CD14-positive monocyte (primary cell): Measurements from ENCODE around the gene SLC25A17. TPM values are rescaled to one million over a fixed set of nuclear protein-coding genes. Genes with fewer than 3 reads are reported as not detected.
"Not testable (repeated sequence)": the region's sequence is repeated elsewhere in the genome, so short reads cannot be mapped to it uniquely, and the experiment has no call there.

ENCODE experiments used
- DNase-seq, 3 donors: peaks; one replicate each; pipeline ENCODE4 v3.0.0-alpha.2; 2011 to 2022
- H2AFZ ChIP-seq: 2 replicates; pipeline ENCODE4 v1.6.0; 2012; ENCODE audit warnings: mild to moderate bottlenecking, low read depth, low read length, inconsistent platforms; ENCODE audit not compliant: insufficient read depth, poor library complexity, severe bottlenecking
- H3K27ac ChIP-seq, 2 donors: 1 replicate in 1 of 2; 2 replicates in 1 of 2; pipeline ENCODE4 v1.5.1; 2012 to 2013; ENCODE audit warnings: low read length in 2 of 2, control low read depth in 1 of 2, inconsistent platforms in 1 of 2, low read depth in 1 of 2, mild to moderate bottlenecking in 1 of 2
- H3K27me3 ChIP-seq, 2 donors: one replicate each; pipeline versions ENCODE4 v1.6.0 to v1.6.1; 2011 to 2013; ENCODE audit warnings: low read length in 2 of 2; ENCODE audit not compliant: control insufficient read depth in 2 of 2, insufficient read depth in 2 of 2
- H3K36me3 ChIP-seq, 2 donors: replicated peaks in 1 of 2; 1 replicate in 1 of 2; 2 replicates in 1 of 2; pipeline versions ENCODE4 v1.5.1 to v1.6.1; 2012 to 2013; ENCODE audit warnings: low read length in 2 of 2, control low read depth in 1 of 2, inconsistent platforms in 1 of 2, mild to moderate bottlenecking in 1 of 2; ENCODE audit not compliant: insufficient read depth in 2 of 2, control insufficient read depth in 1 of 2
- H3K4me1 ChIP-seq, 2 donors: 1 replicate in 1 of 2; 2 replicates in 1 of 2; pipeline versions ENCODE4 v1.5.1 to v1.6.1; 2012 to 2013; ENCODE audit warnings: low read length in 2 of 2, control low read depth in 1 of 2, inconsistent platforms in 1 of 2, mild to moderate bottlenecking in 1 of 2, moderate library complexity in 1 of 2; ENCODE audit not compliant: insufficient read depth in 2 of 2, control insufficient read depth in 1 of 2
- H3K4me2 ChIP-seq: replicated peaks from 2 replicates; pipeline ENCODE3; 2012; ENCODE audit warnings: low read length, moderate library complexity, mild to moderate bottlenecking; ENCODE audit not compliant: poor library complexity, severe bottlenecking; ENCODE audit errors: extremely low read depth
- H3K4me3 ChIP-seq, 3 experiments: fragments of 200-600 bp in 1 of 3; sonication (generic) in 1 of 3; replicated peaks in 1 of 3; 1 replicate in 2 of 3; 2 replicates in 1 of 3; pipeline ENCODE4 v1.5.1; 2011 to 2013; ENCODE audit warnings: low read length in 3 of 3, mild to moderate bottlenecking in 3 of 3, control low read depth in 2 of 3, low read depth in 2 of 3, inconsistent platforms in 1 of 3, moderate library complexity in 1 of 3
- H3K79me2 ChIP-seq: 2 replicates; pipeline ENCODE4 v1.6.0; 2012; ENCODE audit warnings: mild to moderate bottlenecking, control low read depth, inconsistent platforms, low read length, moderate library complexity; ENCODE audit not compliant: insufficient read depth
- H3K9ac ChIP-seq: 2 replicates; pipeline ENCODE4 v1.6.0; 2017; ENCODE audit warnings: low read length, mild to moderate bottlenecking; ENCODE audit not compliant: insufficient read depth, poor library complexity, severe bottlenecking
- H3K9me3 ChIP-seq, 2 donors: replicated peaks in 1 of 2; 1 replicate in 1 of 2; 2 replicates in 1 of 2; pipeline versions ENCODE4 v1.5.1 to v1.6.1; 2012 to 2013; ENCODE audit warnings: low read length in 2 of 2, control low read depth in 1 of 2; ENCODE audit not compliant: control insufficient read depth in 1 of 2, insufficient read depth in 1 of 2
- H4K20me1 ChIP-seq: 2 replicates; pipeline ENCODE4 v1.6.0; 2012; ENCODE audit warnings: mild to moderate bottlenecking, low read length, control low read depth, moderate library complexity; ENCODE audit not compliant: insufficient read depth
- H3K27ac Mint-ChIP-seq, 7 donors: one replicate each; pipeline ENCODE4 v1.8.0; 2020; ENCODE audit warnings: mild to moderate bottlenecking in 7 of 7, mixed read lengths in 7 of 7, moderate library complexity in 6 of 7, inconsistent platforms in 2 of 7
- H3K27me3 Mint-ChIP-seq, 3 donors: one replicate each; pipeline ENCODE4 v1.8.0; 2021 to 2022; ENCODE audit warnings: low read depth in 3 of 3, mild to moderate bottlenecking in 3 of 3, mixed read lengths in 3 of 3, moderate library complexity in 3 of 3, inconsistent platforms in 1 of 3
- H3K36me3 Mint-ChIP-seq, 2 donors: one replicate each; pipeline ENCODE4 v1.8.0; 2020; ENCODE audit warnings: mixed read lengths in 2 of 2, inconsistent platforms in 1 of 2, mild to moderate bottlenecking in 1 of 2
- H3K4me1 Mint-ChIP-seq: one replicate; pipeline ENCODE4 v1.8.0; 2020; ENCODE audit warnings: mild to moderate bottlenecking, mixed read lengths
- H3K4me3 Mint-ChIP-seq, 2 donors: one replicate each; pipeline ENCODE4 v1.8.0; 2020; ENCODE audit warnings: mild to moderate bottlenecking in 2 of 2, mixed read lengths in 2 of 2, moderate library complexity in 1 of 2
- H3K9me3 Mint-ChIP-seq, 7 donors: one replicate each; pipeline ENCODE4 v1.8.0; 2020 to 2022; ENCODE audit warnings: mixed read lengths in 7 of 7, mild to moderate bottlenecking in 6 of 7, moderate library complexity in 6 of 7, inconsistent platforms in 2 of 7
- WGBS: methylation state at CpG from one replicate; pipeline ENCODE4 v1.1.5; 2013; ENCODE audit warnings: missing lambda C conversion rate; ENCODE audit not compliant: insufficient coverage; 5-methylcytosine and 5-hydroxymethylcytosine counted together
- intact Hi-C, 2 donors: fragments of 100-400 bp; cut with micrococcal nuclease; formaldehyde crosslinking; loops; one replicate each; pipeline versions ENCODE4 v1.15.0 to v1.15.1; 2023
- polyA plus RNA-seq, 3 donors: library from polyadenylated mRNA; depleted of rRNA in 1 of 3; unstranded in 2 of 3; stranded (reverse) in 1 of 3; fragments of 300-500 nt in 2 of 3; fragments of >200 nt in 1 of 3; fragmentation: Illumina TruSeq in 2 of 3; gene quantifications; 1 replicate in 2 of 3; 2 replicates in 1 of 3; pipeline ENCODE4 v1.2.3, GENCODE V29; 2012 to 2021
- small RNA-seq: library from RNA; depleted of rRNA; stranded (forward); fragments of <200 nt; gene quantifications from one replicate; pipeline ENCODE3, GENCODE V24; 2012; ENCODE audit warnings: low read depth; ENCODE audit not compliant: insufficient read length
- TF ChIP-seq, protein P1 (sequence below): fragments of 200-600 bp; IDR thresholded peaks from one replicate; pipeline ENCODE4 v1.8.0; 2022; ENCODE audit warnings: antibody characterized with exemption, mild to moderate bottlenecking

SLC25A17 gene
- polyA plus RNA-seq, 3 donors = 7.3 to 10.6 (median 8.8) TPM

DNA sequence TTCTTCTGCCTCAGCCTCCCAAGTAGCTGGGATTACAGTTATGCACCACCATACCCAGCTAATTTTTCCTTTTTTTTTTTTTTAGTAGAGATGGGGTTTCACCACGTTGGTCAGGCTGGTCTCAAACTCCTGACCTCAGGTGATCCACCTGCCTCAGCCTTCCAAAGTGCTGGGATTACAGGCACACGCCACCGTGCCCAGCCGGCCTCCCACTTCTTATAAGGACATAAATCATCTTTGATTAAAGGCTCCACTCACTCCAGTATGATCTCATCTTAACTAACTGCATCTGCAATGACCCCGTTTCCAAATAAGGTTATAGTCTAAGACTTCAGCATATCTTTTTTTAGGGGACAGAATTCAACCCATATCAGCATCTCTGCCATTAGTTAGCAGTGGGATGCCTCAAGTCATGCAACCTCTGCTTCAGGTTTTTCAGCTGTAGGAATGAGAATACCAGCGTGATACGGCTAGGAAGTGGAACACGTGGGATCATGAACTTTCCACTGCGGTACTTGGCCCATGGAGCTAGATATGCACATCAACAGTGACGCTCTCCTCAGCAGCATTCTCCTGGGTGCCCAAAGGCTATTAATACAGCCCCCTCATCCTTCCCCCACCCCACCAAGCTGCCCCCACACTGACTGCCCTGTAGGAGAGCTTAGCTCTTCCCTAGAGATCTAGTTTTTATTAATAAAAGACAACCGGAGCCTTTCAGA, 98.4 kb downstream of the SLC25A17 start:
- H3K27ac Mint-ChIP-seq = no peak overlapping the region
- H3K4me1 Mint-ChIP-seq = peaks cover 8% of the 10 kb centered on the region
- Histone ChIP-seq H3K27me3 (no peaks in the 10 kb centered on the region), H4K20me1 (no peaks in the 10 kb centered on the region), H3K4me1 (peaks cover 0 to 8% of the 10 kb centered on the region in 2 donors), H3K4me3 (no peak overlapping the region), H2AFZ (peak overlapping the region; percentile 11), H3K79me2 (no peaks in the 10 kb centered on the region), H3K9me3 (no peaks in the 10 kb centered on the region), H3K36me3 (no peaks in the 10 kb centered on the region), H3K27ac (no peak overlapping the region), H3K4me2 (no peak overlapping the region), H3K9ac (no peak overlapping the region)
- intact Hi-C loops = no loop called here
- H3K9me3 Mint-ChIP-seq = peaks cover 0 to 2% (median 0%) of the 10 kb centered on the region in 7 donors
- WGBS = 90% methylated on average over 7 of the region's 11 CpGs
- H3K27me3 Mint-ChIP-seq = peaks cover 1 to 5% (median 2%) of the 10 kb centered on the region in 3 donors
- H3K4me3 Mint-ChIP-seq = no peak overlapping the region
- no peaks in the 10 kb centered on the region for H3K36me3 Mint-ChIP-seq
- DNase-seq = no peak
- TF ChIP-seq, protein P1, sequence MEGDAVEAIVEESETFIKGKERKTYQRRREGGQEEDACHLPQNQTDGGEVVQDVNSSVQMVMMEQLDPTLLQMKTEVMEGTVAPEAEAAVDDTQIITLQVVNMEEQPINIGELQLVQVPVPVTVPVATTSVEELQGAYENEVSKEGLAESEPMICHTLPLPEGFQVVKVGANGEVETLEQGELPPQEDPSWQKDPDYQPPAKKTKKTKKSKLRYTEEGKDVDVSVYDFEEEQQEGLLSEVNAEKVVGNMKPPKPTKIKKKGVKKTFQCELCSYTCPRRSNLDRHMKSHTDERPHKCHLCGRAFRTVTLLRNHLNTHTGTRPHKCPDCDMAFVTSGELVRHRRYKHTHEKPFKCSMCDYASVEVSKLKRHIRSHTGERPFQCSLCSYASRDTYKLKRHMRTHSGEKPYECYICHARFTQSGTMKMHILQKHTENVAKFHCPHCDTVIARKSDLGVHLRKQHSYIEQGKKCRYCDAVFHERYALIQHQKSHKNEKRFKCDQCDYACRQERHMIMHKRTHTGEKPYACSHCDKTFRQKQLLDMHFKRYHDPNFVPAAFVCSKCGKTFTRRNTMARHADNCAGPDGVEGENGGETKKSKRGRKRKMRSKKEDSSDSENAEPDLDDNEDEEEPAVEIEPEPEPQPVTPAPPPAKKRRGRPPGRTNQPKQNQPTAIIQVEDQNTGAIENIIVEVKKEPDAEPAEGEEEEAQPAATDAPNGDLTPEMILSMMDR = no peak

GRCh38 chr22:40720156-40720537, 99.0 kb downstream of the SLC25A17 start:
- H3K4me3 Mint-ChIP-seq, H3K36me3 Mint-ChIP-seq, H3K9me3 Mint-ChIP-seq, H3K27ac ChIP-seq, H3K4me1 Mint-ChIP-seq, H4K20me1 ChIP-seq, H3K4me2 ChIP-seq, H3K27ac Mint-ChIP-seq, H3K9ac ChIP-seq, H3K36me3 ChIP-seq, H3K4me3 ChIP-seq, H2AFZ ChIP-seq, H3K9me3 ChIP-seq, DNase-seq, H3K27me3 Mint-ChIP-seq, H3K27me3 ChIP-seq, intact Hi-C loops, H3K79me2 ChIP-seq, H3K4me1 ChIP-seq: not testable (repeated sequence)
- no CpG with 5 or more reads among the region's 6 CpGs for WGBS

Small RNA genes lying within 50 kb of the gene (small RNA-seq; reads per million reads assigned to genes)
- gene JTBP1 (not detected), gene MIR4766 (not detected)

Other genes starting within 250 kb of the SLC25A17 start
- gene MRTFA, start 182.6 kb downstream of the SLC25A17 start, polyA plus RNA-seq = 10 to 100 TPM; 14.1 to 33.8 (median 18.9) TPM
- under 1 TPM in 2 of 3 donors, not detected in 1; 0.05 to 0.09 TPM for gene MCHR1, start 139.9 kb downstream of the SLC25A17 start, polyA plus RNA-seq
- 10 to 100 TPM; 56.1 to 81.3 (median 67.2) TPM for gene ST13, start 37.3 kb upstream of the SLC25A17 start, polyA plus RNA-seq
- gene XPNPEP3, start 37.8 kb upstream of the SLC25A17 start, polyA plus RNA-seq = 1 to 10 TPM; 3.6 to 9.4 (median 7.3) TPM
- gene DNAJB7, start 42.8 kb upstream of the SLC25A17 start, polyA plus RNA-seq = not detected
- 100 to 1,000 TPM in 2 of 3 donors, 10 to 100 TPM in 1; 42.7 to 247 (median 224) TPM for gene RBX1, start 132.0 kb upstream of the SLC25A17 start, polyA plus RNA-seq